GM18508 (cell line): ENCODE measurements around the gene DIPK1B.

Experiments used
- ATAC-seq: cut with Tn5 transposase; IDR thresholded peaks from one replicate; pipeline ENCODE4 v1.9.1; 2021; ENCODE audit warnings: moderate number of reproducible peaks; ENCODE audit not compliant: insufficient read depth, unreplicated experiment

The DIPK1B gene

DNA sequence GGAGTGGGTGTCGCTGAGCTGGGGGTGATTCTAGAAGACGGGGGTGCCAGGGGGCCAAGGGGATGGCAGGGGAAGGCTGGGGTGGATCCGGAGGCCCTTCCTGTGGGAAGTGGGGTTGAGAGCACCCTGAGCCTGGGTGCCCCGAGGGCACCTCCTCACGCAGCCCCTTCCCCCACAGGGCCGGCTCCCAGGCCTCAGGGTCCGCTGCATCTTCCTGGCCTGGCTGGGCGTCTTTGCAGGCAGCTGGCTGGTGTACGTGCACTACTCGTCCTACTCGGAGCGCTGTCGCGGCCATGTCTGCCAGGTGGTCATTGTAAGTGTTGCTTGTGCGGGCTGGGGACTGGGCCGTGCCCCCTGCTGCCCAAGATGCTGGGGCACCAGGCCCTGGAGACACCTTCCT lies 5.0 kb downstream of the DIPK1B start:
- ATAC-seq = no peak

DNA sequence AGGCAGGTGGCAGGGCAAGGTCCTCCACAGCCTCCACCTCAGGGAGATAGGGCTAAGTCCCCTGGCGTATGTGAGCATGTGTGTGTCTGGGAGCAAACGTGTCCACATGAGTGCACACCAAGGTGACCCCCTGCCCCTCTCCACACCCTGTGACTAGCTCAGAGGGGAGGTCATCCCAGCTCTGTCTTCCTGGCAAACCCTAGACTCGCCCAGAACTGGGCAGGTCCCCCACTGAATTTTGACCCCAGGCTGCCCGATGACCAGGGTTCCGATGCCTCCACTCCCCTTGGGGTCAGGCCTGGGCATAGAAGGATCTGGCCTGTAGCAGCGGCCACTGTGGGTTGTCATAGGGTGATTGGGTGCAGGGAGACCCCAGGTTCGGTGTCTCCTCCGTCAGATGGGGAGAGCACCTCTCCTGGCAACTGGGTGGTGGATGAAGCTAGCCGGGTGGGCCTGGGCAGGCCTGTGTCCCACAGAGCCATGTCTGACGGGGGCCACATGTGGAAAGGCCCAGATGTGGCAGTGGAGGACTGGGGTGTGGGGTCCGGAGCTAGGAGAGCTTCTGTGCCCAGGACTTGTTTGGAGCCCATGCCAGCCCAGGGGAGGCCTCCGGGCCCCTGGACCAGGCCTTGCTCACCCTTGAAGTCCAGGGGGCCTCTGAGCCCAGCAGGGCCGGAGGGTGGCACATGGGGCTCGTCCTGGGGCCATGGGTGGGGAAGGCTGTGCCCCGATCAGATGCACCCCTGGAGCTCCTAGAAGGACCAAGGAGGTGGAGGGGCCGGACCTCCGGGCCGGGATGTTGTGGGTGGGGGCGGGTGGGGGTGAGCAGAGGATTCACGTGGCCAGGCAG lies 6.2 kb downstream of the DIPK1B start:
- no peak for ATAC-seq

DNA sequence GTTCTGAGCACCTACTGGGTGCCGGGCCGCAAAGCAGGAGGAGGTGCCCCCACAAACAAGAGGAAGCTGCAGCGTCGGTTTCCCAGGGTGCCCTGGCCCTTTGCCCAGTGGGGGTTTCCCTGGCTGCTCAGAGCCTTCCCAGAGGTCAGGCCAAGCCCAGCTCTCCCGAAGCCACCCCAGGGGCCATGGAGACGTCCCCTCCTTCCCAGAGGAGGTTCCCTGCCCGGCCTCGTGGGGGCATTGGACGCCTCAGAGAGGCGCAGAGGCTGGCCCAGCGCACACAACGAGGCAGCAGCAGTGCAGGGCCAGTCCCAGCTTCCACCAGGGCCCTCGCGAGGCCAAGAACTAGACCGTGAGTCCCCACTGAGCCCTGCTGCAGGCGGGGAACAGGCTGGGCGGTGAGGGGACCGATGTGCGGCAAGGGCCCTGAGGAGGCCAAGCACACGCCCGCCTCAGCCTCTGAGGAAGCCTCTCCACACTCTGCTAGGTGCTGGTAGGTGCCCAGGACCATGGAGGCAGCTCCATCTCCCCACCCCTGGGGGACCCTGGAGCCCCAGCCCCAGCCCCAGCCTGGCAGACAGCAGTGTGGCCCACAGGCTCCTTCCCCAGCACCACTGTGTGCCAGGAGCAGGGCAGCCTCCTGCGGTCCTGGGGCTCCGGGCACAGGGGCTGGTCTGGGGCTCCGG lies 7.0 kb downstream of the DIPK1B start:
- ATAC-seq = no peak

DNA sequence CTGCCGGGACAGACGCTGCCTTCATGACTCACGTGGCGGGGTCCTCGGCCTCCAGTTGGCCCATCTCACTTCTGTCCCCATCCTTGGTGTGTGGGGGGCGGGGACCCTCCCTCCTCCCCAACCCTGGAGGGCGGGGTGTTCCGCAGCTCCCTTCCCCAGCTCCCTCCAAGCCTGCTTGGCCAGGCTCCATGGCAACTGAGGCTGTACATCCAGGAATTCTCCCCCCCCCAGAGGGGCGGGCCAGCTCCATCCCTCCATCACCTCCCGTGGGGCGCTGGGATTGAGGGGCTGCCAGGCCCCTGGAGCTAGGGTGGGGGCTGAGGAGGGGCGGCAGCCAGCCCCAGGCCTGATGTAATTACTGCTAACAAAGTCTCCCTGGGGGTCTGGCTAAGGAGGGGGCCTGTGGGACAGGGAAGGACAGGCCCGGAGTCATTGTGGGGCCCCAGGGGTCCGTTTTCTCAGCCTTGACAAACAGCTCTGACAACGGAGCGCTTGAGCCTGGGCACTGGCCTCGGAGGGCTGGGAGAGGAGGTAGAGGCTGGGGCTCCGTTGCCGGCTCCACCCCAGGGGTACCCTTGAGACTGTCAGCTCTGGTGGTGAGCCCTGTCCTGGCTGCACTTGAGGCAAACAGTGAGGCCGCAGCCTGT lies 8.0 kb downstream of the DIPK1B start:
- ATAC-seq = no peak

DNA sequence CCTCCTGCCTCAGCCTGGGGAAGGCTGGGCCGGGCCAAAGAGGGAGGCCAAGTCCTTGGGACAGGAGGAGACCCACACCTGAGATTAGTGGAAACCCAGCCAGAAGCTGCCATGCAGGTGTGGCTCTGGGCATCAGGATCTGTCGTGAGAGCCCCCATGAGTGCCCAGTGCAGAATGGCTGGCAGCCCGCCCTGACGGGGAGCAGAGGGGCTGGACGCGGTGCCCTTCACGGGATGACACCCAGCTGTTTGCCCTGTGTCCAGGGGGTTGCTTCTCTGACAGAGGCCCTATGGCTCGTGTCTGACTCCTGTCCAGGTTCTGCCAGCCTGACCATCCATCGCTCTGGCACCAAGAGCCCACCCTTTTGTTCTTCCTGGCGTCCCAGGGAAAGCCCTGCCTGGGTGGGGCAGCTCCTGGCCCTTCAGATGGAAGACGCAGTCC lies 8.5 kb downstream of the DIPK1B start:
- ATAC-seq = no peak

DNA sequence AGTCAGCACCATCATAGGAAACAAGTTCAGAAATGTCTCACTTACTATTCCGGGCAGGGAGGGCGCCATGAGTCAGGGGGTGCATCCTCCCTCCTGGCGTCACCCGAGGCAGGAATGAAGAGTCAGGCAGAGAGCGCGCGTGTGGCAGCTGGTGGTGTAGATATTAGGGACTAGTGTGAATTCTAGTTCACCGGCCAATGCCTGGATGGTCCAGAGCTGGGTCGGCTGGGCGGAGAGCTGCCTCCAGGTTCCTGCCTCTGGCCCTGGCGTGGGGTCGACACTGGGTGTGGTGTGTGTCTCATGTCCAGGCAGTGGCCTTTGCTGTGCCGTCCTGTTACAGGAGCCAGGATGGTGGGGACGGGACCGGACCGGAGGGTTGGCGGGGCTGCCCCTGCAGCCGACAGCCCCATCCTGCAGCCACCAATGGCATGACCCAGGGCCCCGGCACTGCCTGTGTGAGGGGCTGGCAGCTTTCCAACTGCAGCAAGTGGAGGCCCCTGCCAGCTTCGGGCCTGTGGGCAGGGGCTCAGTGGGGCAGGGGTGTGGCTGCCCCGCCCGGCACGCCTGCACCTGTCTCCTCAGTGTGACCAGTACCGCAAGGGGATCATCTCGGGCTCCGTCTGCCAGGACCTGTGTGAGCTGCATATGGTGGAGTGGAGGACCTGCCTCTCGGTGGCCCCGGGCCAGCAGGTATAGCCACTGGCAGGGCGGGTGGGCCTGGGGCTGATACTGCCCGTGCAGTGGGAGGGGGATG lies 9.1 kb downstream of the DIPK1B start:
- ATAC-seq = no peak

DNA sequence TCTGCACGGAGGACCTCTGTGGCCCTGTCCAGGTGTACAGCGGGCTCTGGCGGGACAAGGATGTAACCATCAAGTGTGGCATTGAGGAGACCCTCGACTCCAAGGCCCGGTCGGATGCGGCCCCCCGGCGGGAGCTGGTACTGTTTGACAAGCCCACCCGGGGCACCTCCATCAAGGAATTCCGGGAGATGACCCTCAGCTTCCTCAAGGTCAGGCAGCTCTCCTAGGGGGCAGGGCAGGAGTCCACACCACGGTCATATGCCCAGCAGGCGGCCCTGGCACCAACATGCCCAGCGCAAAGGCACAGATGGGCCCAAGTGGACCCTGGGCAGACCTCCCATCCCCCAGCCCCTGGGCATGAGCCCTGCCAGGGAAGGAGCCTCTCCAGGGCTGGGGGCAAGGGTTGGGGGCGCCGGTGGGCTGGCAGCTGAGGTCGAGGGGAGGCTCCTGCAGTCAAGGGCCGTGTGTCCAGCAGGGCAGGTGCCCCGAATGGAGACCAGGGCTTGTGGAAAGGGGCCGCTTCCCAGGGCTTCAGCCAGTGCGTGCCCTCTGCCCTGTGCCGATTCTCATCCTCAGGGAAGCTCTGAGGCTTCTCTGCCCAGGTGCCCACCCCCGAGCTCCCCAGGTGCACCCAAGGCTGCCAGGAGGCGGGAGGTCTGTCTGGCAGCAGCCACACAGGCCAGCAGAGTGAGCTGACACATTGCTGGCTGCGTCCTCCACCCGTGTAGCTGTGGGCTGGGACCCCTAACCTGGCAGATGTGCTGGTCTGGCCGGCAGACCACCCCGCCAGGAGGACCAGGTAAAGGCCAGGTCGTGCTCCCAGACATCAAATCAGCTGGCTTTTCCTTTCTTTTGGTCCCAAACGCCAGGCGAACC lies 10.0 kb downstream of the DIPK1B start:
- no peak for ATAC-seq

DNA sequence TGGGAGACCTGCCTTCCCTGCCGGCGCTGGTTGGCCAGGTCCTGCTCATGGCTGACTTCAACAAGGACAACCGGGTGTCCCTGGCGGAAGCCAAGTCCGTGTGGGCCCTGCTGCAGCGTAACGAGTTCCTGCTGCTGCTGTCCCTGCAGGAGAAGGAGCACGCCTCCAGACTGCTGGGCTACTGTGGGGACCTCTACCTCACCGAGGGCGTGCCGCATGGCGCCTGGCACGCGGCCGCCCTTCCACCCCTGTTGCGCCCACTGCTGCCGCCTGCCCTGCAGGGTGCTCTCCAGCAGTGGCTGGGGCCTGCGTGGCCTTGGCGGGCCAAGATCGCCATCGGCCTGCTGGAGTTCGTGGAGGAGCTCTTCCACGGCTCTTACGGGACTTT lies 10.6 kb downstream of the DIPK1B start:
- no peak for ATAC-seq

DNA sequence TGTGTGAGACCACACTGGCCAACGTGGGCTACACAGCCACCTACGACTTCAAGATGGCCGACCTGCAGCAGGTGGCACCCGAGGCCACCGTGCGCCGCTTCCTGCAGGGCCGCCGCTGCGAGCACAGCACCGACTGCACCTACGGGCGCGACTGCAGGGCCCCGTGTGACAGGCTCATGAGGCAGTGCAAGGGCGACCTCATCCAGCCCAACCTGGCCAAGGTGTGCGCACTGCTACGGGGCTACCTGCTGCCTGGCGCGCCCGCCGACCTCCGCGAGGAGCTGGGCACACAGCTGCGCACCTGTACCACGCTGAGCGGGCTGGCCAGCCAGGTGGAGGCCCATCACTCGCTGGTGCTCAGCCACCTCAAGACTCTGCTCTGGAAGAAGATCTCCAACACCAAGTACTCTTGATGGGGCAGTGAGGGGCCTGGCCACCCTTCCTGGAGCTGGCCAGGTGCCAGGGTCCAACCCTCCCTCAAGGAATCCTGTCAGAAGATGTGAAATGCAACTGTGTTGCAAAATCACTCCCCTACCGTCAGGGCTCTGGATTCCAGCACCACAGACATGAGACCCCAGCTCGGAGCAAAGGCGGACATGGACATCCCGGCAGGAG lies 11.1 kb downstream of the DIPK1B start:
- ATAC-seq = no peak

DNA sequence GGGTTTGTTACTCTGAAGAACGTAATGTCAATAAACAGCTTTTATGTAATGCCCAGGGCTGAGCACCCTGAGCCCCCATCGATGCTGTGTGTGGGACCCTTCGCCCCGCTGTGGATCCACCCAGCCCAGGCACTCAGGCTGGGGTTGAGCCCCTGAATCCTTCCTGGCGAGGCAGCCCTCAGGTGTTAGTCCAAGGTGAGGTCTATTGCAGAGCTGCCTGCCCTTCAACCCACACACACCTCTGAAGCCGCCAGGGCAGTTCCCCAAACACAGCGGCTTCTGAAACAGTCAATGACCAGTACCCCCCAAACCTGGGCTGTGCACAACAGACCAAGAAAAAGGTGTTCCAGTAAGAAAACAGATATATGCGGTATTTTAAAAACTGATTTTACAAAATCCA lies 11.6 kb downstream of the DIPK1B start:
- ATAC-seq = no peak

DNA sequence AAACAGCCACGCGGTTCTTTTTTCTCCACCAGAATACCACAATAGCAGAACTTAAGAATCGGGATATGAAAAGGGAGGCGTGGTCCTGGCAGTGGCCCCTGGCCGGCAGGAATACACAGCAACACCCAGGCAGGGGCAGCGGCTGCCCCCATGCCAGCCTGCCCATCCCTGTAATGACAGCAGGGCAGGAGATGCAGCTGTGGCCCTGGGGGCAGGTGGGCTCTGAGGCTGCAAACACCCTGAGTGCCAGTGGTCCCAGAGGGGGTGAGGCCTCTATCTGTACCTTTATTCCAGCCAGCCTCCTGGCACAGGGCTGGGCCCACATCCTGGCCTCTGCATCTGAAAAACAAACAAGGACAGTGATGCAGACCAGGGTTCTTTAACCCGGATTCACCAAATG lies 12.4 kb downstream of the DIPK1B start:
- no peak for ATAC-seq

DNA sequence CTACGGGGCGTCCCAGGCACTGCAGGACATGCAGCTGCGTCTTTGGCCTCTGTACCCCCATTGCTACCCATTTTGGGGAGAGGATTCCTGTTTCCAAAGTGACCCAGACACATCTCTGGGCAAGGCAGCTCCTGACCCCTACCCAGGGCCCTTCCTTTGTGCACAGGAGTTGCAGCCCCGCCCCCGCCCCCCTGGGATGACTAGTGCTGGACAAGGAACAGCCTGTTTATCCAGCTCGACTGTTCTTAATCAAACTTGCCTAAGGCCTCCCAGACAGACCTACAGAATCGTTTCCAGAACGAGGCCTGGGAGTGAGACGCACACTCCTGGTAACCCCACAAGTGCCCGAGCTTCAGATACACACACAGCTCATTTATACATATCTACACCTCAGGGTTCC lies 13.2 kb downstream of the DIPK1B start:
- ATAC-seq = no peak

DNA sequence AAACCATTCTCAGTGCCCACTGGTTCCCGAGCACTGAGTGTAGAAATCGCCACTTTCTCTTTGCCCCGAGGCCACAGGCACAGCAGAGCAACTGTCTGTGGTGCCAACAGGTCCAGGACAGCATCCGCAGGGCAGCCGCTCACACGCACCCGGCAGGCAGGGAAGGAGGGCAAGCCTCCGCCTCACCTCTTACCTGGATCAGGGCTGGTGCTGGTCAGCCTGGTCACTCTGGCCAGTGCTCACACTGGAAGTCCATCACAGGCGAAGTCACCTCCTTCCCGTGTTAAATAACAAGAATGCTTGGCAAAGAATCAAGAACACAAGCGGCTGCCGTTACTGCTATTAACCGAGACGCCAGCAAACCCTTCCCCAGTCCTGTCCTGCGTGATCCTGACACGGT lies 13.7 kb downstream of the DIPK1B start:
- ATAC-seq = no peak

DNA sequence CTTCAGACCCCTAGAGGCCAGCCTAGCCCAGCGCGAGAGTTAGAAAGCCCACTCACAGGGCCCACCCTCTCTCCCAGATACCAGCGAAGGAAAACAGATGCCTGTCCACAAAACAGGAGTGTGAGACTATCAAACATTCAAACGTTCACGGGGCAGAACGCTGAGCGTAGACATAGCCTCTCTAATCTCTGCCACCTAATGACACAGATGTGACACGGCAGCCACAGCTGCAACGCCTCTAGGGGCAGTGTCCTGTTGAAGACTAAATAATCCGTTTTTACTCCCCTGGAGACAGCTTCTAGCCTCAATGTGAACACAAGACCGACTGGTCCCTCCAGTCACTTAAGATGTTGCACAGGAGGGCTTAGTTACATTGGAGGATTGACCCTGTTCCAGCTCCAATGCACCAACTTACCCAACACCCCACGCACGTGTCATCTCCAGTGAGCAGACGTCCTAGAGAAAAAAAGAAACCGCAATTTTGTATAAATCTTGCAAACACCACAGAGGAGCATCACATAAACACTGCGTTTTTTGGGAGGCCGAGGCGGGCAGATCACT lies 14.3 kb downstream of the DIPK1B start:
- ATAC-seq = no peak

DNA sequence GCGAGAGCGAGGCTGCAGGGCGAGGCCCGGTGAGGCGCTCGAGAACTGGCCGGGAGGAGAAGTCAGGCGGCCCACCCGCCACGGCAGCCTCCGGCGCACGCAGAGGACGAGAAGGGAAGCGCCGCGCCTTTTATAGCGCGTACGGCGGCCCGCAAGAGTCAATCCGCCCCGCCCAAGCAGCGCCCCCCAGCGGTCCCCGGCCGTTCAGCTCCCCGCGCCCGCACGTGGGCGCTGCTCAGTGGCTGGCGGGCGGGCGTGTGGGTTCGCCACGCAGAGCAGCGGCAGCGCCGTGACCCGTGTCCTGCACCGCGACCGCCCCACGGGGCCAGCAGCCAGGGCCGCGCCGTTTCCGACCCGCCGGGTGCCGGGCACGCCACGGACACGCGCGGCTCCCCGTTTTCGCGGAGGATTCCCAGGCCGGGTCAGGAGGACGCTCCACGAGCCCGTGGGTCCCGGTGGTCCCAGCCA lies 15.7 kb downstream of the DIPK1B start:
- no peak for ATAC-seq

DNA sequence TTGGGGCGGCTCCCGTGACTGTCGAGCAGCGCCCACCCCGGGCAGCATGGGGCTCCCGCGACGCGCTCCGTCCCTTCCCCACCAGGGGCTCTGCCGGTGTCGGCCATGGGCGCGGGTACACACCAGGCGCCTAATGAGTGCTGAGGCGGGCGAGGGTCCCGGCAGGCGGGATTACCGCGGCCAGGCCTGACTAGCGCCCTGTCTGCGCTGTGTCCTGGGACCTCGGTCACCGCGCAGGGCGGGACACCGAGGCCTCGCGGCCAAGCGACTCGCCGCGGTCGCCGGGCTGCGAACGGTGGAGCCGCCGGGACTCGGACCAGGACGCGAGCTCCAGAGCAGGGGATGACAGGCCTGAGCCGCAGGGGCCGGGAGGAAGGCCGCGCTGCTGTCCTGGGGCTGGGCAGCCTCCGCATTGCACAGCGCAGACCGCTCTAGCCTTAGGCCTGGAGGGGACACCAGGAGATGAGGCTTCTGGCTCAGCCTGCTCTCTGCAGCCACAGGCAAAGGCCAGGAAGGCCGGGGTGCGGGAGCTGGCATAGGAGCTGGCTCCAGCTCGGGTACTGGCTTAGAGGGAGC lies 16.3 kb downstream of the DIPK1B start:
- ATAC-seq = no peak

DNA sequence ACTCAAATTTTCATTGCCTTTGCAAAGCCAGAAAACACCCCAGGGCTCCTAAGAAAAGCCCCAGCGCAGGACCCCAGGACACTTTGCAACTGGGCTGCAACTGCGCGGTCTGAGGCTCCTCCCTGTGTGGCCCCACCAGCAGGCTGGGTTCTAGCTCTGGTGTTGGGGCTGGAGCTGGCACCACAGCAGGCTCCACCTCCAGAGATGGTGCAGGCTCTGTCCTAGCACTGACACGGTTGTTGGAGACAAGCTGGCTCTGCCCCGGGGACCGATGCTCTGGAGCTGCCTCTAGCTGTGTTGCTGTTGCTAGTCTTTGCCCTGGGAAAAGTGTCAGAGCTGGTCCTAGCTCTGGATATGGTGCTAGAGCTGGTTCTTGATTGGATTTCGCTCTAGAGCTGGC lies 16.8 kb downstream of the DIPK1B start:
- ATAC-seq = no peak

DNA sequence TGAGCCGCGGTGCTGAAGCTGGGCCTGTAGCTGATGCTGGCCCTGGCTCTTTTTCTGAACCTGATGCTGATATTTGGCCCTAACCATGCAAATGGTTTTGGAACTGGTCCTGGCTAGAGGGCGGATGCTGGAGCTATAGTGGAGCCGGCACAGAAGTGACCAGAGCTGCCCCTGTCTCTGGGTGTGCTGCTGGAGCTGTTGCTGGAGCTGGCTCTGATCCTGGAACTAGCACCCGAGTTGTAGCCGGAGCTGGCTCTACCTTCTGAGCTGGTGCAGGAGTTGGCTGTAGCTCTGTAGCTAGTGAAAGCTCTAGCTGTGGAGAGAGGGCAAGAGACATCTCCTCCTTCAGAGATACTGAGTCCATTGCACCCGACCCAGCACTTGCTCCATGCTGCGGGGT lies 17.6 kb downstream of the DIPK1B start:
- no peak for ATAC-seq
